Right lung (tissue), 10 donors: ENCODE results near the gene SMARCAL1. TPM values are rescaled to one million over a fixed set of nuclear protein-coding genes. Genes with fewer than 3 reads are reported as not detected.
"Not testable (repeated sequence)": the region's sequence is repeated elsewhere in the genome, so short reads cannot be mapped to it uniquely, and the experiment has no call there.

ENCODE experiments used
- DNase-seq, 2 donors: peaks; one replicate each; pipeline ENCODE4 v3.0.0-alpha.2; 2013
- long read RNA-seq, 8 donors: transcript quantifications; one replicate each; lab custom pipeline, GENCODE V29; 2026
- polyA plus RNA-seq, 5 donors: library from polyadenylated mRNA; unstranded; fragments of 120-200 nt; gene quantifications; one replicate each; pipeline versions ENCODE4 v1.2.1 to v1.2.3, GENCODE V29; 2013; ENCODE audit warnings: inconsistent platforms in 1 of 5, low replicate concordance in 1 of 5; ENCODE audit not compliant: insufficient read length in 5 of 5, insufficient read depth in 1 of 5

SMARCAL1 gene
- 10 to 100 TPM; 29.2 to 32.7 (median 31.1) TPM for polyA plus RNA-seq
- long read RNA-seq, donor 1, partial matches to known transcripts = 20 of 21 reads
- long read RNA-seq, donor 1, other reads (novel, unspliced or antisense) = 0 of 21 reads
- long read RNA-seq, donor 2, partial matches to known transcripts = 0 of 2 reads
- long read RNA-seq, donor 2, other reads (novel, unspliced or antisense) = 0 of 2 reads
- long read RNA-seq, donor 3, partial matches to known transcripts = 9 of 13 reads
- long read RNA-seq, donor 3, other reads (novel, unspliced or antisense) = 0 of 13 reads
- long read RNA-seq, donor 4, partial matches to known transcripts = 13 of 15 reads
- long read RNA-seq, donor 4, other reads (novel, unspliced or antisense) = 0 of 15 reads
- long read RNA-seq, donor 5, partial matches to known transcripts = 25 of 30 reads
- long read RNA-seq, donor 5, other reads (novel, unspliced or antisense) = 0 of 30 reads
- long read RNA-seq, donor 6, partial matches to known transcripts = 16 of 22 reads
- long read RNA-seq, donor 6, other reads (novel, unspliced or antisense) = 0 of 22 reads
- long read RNA-seq, donor 7, partial matches to known transcripts = 39 of 41 reads
- long read RNA-seq, donor 7, other reads (novel, unspliced or antisense) = 0 of 41 reads
- long read RNA-seq, donor 8, partial matches to known transcripts = 7 of 7 reads
- long read RNA-seq, donor 8, other reads (novel, unspliced or antisense) = 0 of 7 reads

DNA sequence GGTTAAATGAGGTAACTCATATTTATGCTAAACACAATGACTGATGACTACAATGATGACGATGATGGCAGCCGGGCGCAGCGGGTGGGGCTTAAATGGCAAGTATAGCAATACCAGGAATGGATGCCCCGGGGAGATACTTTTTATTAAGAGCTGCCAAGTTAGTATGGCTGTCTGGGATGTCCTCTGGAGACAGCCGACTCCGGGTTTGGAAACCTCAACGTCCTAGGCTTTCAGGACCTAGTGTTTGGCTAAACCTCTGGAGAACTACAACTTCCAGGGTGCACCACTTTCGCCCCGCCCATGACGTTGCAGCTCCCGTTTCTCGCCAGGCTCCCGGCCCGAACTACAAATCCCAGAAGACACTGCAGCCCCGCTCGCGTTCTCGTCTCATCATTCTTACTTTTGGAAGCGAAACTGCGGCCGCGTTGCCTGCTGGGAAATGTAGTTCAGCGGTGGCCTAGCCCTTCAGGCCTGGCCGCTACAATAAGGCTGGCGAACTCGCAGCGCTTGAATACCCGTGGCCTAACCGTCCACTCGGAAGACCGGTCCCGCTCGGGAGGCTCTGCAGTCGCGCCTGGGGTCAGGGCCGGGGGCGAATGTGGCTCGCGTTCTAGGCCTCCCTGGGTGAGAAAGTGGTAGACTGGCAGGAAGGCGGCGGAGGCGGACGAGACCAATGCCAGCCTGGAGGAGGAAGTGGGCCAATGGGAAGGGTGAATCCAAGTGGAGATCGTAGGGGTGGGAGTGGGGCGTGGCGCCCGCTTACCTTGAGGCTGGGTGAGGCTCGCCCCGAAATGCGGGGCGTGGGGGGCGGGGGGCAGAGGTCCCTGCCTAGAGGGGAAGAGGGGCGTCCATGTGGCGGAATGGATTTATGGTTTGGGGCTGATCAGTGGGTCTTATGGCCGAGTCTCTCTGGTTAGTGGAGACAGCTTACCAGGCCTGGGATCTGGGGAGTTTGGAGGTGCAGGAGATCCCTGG lies at the start of gene SMARCAL1:
Gene SMARCAL1, plus strand, starts transcription at position 463 of the 978 bp plus-strand sequence. CDS start 2,221 bp downstream, outside the sequence.
- peak; percentile 99 for DNase-seq

DNA sequence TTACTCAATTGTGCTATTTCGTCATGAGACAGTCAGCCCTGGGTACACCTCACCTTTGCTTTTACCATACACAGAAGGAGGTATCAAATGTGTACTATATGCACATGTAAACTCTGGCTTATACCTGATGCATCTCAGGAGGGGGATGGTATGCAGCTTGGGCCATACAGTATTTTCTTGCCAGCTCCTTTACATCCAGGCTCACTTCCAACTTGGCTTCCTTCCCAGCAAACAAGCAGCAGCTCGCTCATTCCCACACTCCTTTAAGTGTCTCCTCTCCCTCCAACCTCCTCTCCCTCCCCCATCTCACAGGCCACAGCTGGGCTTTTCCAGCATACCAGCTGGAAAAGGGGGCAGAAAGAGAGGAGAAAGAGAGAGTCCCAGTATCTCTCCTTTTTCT lies 49.6 kb upstream of the SMARCAL1 start:
- peak; percentile 82 to 85 for DNase-seq

DNA sequence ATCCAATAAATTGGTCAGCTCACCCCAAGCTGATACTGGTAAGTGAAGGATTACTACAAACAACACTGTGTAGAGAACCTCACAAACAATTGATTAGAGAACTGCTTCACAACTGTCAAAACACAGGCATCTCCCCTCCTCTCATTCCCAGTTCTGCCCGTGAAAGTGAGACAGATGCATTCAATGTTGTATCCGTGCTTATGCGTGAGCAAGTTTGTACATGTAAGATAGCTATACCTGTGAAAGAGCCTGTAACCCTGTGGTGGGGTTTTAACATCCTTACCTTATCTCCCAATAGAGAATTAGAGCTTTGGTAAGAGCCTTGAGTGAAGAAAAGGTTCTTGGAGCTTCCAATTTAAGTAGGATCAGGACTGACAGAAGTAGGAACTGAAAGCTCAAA lies 49.1 kb upstream of the SMARCAL1 start:
- no peak for DNase-seq

DNA sequence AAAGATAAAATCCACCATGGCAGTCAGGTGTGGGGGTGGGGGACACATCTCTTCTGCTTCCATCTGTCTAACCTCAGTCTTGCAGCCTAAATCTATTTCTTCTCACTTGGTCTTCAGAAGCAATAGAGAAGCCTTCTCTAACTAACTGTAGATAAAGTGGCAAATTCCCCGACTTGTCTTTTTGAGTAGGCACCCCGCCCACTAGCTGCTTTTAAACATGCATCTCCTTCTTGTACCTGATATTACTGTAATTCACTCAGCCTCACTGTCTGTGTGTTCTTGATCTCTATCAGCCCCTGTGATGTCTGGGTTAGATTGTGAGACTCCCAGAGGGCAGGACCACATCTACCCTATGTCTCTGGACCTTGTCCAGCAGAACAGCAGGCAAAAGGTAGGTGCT lies 46.8 kb upstream of the SMARCAL1 start:
- no peak for DNase-seq

DNA sequence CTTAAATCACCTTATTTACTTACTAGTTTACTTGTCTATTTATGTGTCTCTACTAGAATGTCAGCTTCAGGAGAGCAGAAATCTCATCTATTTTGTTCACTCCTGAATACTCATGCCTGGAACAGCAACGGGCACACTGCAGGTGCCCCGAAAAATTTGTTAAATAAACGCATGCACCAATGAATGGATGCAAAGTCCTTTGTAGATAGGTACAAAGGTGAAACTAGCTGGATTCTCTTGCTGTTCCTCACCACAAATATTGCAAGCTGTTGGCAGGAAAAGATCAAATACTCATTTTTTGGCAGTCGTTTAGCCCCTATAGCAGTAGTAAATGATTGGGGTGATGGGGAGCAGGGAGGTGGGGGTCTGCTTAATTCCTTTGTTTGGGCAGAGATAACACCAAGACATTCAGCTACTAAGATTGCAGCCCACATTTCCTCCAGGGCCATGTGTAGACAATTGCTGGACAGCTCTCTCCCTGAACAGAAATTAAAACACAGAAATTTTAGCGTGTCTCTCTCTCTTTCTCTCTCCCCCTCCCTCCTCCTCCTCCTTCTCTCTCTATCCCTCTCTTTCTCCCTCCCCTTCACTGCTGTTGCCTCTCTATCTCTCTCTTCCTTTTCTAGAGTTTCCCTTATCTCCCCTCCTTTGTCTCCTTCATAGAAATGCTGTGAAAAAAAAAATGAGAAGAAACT lies 45.4 kb upstream of the SMARCAL1 start:
- no peak for DNase-seq

DNA sequence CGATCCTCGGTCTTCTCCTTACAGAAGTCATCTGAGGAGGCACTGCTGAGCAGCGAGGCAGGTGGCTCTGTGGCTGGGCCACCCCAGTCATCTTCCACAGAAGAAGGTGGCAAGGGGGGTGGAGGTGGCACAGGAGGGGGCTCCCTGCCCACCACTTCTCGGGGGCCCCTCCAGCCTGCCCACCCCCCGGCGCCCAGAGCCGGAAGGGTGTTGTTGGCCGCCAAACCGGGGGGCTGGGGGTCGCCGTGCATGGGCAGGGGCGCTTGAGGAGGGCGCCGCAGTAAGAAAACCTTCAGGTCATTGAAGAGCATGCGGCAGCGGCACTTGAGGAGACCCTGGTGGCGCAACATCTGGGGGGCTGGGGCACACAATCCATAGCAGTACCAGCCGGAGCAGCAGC lies 42.5 kb upstream of the SMARCAL1 start:
- DNase-seq = no peak

DNA sequence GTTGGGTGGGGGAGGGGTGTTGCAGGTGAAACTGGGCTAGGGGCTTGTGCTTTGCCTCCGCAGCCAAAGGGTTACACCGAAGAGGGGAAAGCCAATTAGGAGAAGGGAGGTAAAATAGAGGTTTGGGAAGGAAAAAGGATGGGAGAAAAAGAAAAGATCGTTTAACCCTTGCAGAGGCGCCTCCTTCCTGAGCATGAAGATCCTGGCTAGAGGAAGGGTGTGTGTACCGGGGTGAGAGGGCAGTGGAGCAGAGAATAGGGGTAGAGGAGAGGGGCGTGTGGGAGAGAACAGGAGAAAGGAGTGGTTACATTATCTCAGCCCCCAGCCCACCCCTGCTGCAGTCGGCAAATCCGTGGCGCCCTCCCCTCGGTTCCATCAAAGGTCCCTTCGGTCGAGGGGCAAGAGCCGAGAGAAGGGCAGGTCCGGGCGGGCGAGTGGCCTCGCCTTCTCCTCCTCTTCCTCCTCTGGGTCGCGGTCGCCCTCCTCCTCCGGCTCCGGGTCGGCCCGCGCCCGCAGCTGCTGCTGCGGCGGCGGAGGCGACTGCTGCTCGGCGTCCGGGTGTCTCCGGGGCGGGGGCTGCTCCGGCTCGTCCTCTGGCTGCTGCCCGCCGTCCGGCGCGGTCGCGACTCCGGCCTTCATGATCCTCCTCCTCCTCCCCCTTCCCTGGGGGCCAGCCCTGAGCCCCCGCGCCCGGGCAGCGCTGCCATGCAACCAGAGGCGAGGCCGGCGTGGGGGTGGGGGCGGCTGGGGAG lies 41.1 kb upstream of the SMARCAL1 start:
- DNase-seq = no peak

DNA sequence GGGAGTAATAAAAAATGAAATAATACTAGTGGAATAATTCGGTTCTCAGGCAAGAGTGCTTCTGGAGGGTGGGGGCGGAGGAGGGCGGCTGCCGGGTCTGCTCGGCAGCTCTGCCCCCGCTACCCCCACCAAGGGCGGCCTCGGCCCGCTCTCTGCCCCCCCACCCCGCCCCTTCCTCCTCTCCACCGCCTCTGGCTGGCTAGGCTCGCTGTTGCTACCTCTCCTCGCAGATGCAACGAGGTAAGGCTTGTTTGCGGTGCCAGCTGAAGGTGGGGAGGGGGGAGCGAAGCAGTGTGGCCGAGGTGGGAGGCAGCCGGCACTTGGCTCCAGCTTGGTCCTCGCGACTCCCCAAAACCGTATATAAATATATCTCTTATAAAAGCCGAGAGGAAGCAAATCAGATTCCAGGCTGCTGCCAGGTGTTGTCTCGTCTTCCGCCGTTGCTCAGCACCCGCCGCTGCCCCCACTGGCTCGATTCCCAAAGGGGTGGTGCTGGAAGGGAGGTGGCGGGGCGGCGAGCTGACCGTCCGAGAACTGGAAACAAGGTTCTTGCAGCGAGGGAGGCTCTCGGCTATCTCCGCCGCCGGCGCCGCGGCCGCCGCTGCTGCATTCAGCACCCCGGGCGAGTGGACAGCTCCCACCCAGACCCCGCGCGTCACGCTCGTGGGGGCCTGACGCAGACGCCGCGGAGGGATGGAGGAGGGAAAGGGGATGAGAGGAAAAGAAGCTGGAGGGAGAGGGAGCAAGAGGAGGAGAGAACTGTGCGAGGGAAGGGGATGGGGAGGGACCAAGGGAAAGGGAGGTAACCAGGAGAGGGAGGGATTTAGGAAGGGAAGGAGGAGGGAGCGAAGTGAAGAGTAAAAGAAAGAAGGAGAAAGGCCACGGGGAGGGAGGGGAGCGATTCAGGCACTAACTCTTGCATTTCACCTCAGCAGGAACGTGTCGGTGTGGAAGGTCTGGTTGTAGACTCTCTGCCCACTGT lies 40.3 kb upstream of the SMARCAL1 start, which contains the start of gene MARCHF4:
Gene MARCHF4, minus strand, starts transcription at position 763 of the 982 bp plus-strand sequence. CDS start 2,223 bp downstream, outside the sequence.
- DNase-seq = peak; percentile 75

DNA sequence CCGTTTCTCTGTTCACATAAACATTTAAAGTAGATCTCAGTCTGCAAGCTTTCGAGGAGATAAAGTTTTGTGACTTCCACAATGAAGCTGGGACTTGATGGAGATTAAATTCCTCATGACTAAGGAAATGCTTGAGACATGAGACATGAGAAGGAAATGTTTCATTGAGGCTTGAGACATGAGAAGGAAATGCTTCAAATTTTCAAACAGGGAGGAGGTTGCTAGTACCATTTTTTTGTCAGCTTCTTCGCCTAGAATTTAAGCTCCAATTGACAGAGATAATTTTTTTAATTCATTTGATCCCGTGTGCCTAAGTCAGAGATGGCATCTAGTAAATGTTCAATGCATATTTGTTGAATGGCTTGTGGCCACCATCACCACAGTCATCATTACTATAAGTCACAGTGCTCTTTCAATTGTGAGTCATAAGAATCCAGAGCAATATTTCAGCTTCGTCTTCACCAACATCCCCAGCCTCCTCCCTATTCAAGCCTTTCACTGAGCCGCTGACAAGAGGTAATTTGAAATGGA lies 39.5 kb upstream of the SMARCAL1 start:
- DNase-seq = no peak

DNA sequence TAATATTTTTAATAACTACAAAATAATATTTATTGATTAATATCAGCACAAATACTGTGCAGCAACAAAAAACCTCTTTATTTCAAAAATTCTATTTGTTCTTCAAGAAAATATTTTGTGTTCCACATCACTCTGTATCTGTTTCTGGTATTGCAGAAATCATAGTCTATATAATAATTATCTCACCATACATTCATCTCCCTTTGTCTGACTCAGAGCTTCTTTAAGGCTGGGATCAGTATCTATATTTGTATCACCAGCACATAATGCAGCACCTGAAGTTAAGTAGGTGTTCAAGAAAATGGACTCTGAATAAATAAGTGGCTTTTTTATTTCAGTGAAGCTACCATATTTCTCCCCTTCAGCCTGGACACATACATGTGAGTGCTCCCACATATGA lies 38.4 kb upstream of the SMARCAL1 start:
- no peak for DNase-seq

DNA sequence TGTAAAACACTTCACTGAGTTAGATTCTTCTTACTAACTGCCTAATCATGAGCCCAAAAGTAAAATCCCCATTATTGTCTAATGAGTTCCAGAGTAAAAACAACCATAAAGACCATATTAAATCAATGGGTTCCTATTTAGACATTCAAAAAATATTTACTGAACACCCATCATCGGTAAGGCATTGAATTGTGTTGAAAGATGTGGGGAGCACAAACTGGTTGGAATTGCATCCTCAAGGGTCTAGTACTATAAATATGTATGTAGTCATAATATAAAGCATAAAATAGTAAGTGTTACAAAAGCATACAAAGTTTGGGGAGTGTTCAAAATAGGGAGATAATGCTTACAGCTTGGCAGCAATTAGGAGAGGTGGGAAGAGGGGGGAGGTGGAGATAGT lies 37.0 kb upstream of the SMARCAL1 start:
- no peak for DNase-seq

DNA sequence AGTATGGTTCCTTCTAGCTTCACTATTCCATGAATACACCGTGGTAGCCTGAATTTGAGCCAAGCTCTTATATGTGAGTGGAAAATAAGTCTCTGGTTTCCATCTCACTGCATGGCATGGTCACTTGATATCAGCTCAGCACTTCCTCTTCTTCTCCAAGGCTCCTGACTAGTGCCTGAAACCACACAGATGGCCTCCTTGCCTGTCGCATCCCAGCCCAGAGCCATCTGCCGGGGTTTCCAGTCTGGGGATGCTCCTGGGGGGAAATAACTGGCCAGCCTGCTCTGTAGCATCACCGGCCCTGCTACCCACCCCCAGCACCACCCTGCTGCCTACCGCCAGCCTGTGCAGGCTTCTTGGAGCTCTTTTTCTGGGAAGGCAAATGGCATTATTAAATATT lies 32.3 kb upstream of the SMARCAL1 start:
- no peak for DNase-seq

DNA sequence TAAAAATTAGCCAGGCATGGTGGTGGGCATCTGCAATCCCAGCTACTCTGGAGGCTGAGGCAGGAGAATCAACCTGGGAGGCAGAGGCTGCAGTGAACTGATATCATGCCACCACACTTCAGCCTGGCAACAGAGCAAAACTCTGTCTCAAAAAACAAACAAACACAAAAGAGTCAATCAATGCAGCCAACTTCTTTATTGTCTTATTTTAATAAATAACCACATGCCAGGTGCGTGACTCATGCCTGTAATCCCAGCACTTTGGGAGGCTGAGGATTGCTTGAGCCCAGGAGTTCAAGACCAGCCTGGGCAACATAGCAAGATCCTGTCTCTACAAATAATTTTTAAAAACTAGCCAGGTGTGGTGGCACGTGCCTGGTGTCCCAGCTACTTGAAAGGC lies 27.9 kb upstream of the SMARCAL1 start:
- not testable (repeated sequence) for DNase-seq

DNA sequence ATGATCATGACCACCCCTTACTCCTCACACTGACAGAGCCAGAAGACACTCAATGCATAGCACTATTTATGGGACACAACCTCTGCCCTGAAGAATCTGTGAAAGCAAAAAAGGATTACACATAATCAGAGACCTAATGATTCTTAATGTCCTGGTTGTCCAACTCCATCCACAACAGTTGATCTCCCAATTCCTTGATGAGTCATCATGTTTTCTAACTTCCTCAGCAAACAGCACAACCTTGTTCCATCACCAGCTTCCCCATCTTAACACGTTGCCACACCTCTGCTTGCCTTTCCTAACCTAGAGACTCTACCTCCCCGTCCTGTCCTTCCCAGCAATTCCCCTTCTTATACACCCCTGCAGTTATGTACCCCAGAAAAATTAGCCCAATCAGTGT lies 26.8 kb upstream of the SMARCAL1 start:
- DNase-seq = no peak

DNA sequence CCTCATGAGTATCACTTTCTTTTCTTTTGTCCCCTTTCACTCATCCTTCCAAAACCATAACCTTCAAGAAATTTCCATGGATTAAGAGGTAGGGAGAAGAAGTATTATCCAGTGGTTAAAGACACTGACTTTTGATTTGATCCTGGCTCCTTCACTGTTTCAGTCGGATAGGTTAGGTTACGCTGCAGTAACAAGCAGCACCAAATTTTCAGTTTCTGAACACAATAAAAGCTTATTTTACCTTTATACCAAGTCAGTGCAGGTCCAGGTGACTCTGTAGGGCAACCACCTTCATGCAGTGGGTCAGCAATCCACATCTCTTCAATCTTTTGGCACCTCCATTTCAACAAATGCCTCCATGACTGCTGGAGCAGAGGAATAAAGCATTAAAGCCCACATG lies 25.0 kb upstream of the SMARCAL1 start:
- no peak for DNase-seq

DNA sequence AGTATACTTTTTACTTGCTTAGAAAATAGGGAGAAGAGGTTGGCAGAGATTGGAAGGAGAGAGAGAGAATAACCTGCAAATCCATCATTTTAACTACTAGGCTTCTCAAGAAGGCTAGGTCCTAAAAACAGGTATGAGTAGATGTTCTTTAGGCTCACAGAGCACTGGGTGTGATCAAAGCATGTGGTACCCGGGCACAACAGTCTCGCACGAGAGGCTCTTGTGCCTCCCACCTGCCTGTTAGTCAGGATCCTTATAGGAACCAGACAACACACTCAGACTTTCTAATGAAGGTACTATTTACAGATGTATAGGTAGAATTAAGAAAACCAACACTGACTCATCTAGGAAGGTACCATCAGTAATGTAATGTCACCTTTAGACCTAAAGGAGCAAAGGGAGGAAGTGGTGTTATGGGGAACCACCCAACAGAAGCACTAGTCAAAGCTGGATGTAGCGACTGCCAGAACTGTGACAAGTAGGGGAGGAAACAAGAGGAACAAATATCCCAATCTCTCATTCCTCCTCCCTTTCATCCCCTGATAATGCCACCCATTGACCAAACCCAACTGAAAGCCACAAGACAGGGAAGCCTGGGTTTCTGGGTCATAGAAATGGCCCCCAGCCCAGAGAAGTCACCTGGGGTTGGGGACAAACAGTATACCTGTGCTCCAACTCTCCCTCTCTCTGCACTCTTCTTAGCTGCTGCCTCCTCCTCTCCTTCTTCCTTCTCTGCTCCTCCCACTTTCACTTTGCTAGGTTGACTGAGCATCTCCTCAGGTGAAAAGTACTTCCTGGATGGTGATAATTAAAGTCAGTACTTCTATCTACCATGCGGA lies 24.0 kb upstream of the SMARCAL1 start:
- DNase-seq = no peak

DNA sequence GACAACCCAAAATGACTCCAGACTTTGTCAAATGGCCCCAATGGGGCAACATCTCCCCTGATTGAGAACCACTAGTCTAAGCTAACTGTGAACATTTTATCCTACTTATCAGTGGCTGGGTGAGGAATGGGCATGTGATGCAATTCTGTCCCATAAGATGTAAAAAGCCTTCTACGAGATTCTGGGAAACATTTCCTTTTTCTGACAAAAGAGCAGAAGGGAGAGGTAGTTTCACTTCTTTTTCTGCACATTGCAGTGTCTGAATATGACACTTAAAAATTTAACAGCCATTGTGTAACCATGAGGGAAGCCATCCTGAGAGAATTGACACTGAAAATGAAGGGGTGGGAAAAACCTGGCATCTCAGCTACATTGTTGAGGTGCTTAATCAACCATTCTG lies 22.7 kb upstream of the SMARCAL1 start:
- no peak for DNase-seq

DNA sequence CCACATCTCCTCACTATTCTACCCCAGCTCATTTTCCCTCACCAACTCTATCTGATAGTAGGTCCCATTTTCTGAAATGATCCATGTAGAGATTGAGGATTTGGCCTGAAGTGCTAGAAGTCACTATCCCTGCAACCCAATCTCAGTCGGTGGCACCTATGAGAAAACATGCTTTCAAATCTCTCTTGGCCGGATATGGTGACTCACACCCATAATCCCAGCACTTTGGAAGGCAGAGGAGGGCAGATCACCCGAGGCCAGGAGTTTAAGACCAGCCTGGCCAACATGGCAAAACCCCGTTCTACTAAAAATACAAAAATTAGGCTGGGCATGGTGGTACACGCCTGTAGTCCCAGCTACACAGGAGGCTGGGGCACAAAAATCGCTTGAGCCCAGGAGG lies 20.9 kb upstream of the SMARCAL1 start:
- no peak for DNase-seq
